ENCODE data around the gene MCEMP1. TPM values are rescaled to one million over a fixed set of nuclear protein-coding genes. Genes with fewer than 3 reads are reported as not detected.

The MCEMP1 gene
- total and polyA plus RNA-seq, 2 experiments from 2014 or later: not detected

- Mint-ChIP-seq H3K4me1 (peaks cover 8% of the 10 kb centered on the region; the same call in 2 of the 3 replicates), H3K9me3 (peaks cover 9% of the 10 kb centered on the region), H3K4me3 (peak overlapping the region; percentile 89), H3K27me3 (ENCODE audit: insufficient read depth, low read depth, poor library complexity) (peaks cover 37% of the 10 kb centered on the region), H3K36me3 (ENCODE audit: low read depth) (no peaks in the 10 kb centered on the region), H3K27ac (no peak overlapping the region)
- H3K27me3 ChIP-seq (ENCODE audit: insufficient read depth): peaks cover 48% of the 10 kb centered on the region
- no peaks in the 10 kb centered on the region for H4K20me1 ChIP-seq (replicated peaks; ENCODE audit: insufficient read depth)
- no peaks in the 10 kb centered on the region for H3K36me3 ChIP-seq (ENCODE audit: insufficient read depth)
- H3K4me1 ChIP-seq (ENCODE audit: insufficient read depth): no peaks in the 10 kb centered on the region; the same call in 1 of the 2 replicates
- H2AFZ ChIP-seq: peak overlapping the region; percentile 100
- no peaks in the 10 kb centered on the region for H3K79me2 ChIP-seq (replicated peaks; ENCODE audit: insufficient read depth)
- H3F3A ChIP-seq (replicated peaks; ENCODE audit: low read depth): no peaks in the 10 kb centered on the region
- DNase-seq (ENCODE audit: low spot score) (peak; percentile 45), ATAC-seq (peak; percentile 17; the same call in 2 of the 3 replicates)
- TF ChIP-seq, protein P1, sequence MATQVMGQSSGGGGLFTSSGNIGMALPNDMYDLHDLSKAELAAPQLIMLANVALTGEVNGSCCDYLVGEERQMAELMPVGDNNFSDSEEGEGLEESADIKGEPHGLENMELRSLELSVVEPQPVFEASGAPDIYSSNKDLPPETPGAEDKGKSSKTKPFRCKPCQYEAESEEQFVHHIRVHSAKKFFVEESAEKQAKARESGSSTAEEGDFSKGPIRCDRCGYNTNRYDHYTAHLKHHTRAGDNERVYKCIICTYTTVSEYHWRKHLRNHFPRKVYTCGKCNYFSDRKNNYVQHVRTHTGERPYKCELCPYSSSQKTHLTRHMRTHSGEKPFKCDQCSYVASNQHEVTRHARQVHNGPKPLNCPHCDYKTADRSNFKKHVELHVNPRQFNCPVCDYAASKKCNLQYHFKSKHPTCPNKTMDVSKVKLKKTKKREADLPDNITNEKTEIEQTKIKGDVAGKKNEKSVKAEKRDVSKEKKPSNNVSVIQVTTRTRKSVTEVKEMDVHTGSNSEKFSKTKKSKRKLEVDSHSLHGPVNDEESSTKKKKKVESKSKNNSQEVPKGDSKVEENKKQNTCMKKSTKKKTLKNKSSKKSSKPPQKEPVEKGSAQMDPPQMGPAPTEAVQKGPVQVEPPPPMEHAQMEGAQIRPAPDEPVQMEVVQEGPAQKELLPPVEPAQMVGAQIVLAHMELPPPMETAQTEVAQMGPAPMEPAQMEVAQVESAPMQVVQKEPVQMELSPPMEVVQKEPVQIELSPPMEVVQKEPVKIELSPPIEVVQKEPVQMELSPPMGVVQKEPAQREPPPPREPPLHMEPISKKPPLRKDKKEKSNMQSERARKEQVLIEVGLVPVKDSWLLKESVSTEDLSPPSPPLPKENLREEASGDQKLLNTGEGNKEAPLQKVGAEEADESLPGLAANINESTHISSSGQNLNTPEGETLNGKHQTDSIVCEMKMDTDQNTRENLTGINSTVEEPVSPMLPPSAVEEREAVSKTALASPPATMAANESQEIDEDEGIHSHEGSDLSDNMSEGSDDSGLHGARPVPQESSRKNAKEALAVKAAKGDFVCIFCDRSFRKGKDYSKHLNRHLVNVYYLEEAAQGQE (IDR thresholded peaks at IDR 0.05; ENCODE audit: unreplicated experiment): no peak
- peak; percentile 79 for TF ChIP-seq CREB1 (CRISPR knock-in tag; IDR thresholded peaks at IDR 0.05; ENCODE audit: low read depth)
- peak overlapping the region; percentile 79 for H3K4me3 ChIP-seq
- no peak overlapping the region for H3K27ac ChIP-seq (ENCODE audit: low read depth)
- no peaks in the 10 kb centered on the region for H3K9me2 ChIP-seq (ENCODE audit: insufficient read depth)
- H3K4me2 ChIP-seq: peak overlapping the region; percentile 92
These were observed 6.1 kb upstream of the MCEMP1 start for GRCh38 chr19:7670790-7671189.

- H2AFZ ChIP-seq: no peak overlapping the region
- Mint-ChIP-seq H3K4me1 (peaks cover 8% of the 10 kb centered on the region; the same call in 2 of the 3 replicates), H3K27me3 (ENCODE audit: insufficient read depth, low read depth, poor library complexity) (peaks cover 38% of the 10 kb centered on the region), H3K36me3 (ENCODE audit: low read depth) (no peaks in the 10 kb centered on the region), H3K27ac (no peak overlapping the region), H3K9me3 (peaks cover 6% of the 10 kb centered on the region), H3K4me3 (no peak overlapping the region)
- ATAC-seq (no peak), DNase-seq (ENCODE audit: low spot score) (no peak)
- H3K9me2 ChIP-seq (ENCODE audit: insufficient read depth): no peaks in the 10 kb centered on the region
- H3K36me3 ChIP-seq (ENCODE audit: insufficient read depth): no peaks in the 10 kb centered on the region
- no peaks in the 10 kb centered on the region; the same call in 1 of the 2 replicates for H3K4me1 ChIP-seq (ENCODE audit: insufficient read depth)
- no peaks in the 10 kb centered on the region for H3F3A ChIP-seq (replicated peaks; ENCODE audit: low read depth)
- peaks cover 51% of the 10 kb centered on the region for H3K27me3 ChIP-seq (ENCODE audit: insufficient read depth)
- H4K20me1 ChIP-seq (replicated peaks; ENCODE audit: insufficient read depth): no peaks in the 10 kb centered on the region
- no peak overlapping the region for H3K4me2 ChIP-seq
- H3K4me3 ChIP-seq: no peak overlapping the region
- no peak overlapping the region for H3K27ac ChIP-seq (ENCODE audit: low read depth)
- no peaks in the 10 kb centered on the region for H3K79me2 ChIP-seq (replicated peaks; ENCODE audit: insufficient read depth)
- TF ChIP-seq, protein P1 (IDR thresholded peaks at IDR 0.05; ENCODE audit: unreplicated experiment): no peak
- no peak for TF ChIP-seq ZNF462 (CRISPR knock-in tag; IDR thresholded peaks at IDR 0.05)
- no peak for TF ChIP-seq EZH2 (IDR thresholded peaks at IDR 0.05; ENCODE audit: low read depth, unreplicated experiment)
- TF ChIP-seq JUNB (IDR thresholded peaks at IDR 0.05; ENCODE audit: unreplicated experiment): no peak
- TF ChIP-seq, protein P2, sequence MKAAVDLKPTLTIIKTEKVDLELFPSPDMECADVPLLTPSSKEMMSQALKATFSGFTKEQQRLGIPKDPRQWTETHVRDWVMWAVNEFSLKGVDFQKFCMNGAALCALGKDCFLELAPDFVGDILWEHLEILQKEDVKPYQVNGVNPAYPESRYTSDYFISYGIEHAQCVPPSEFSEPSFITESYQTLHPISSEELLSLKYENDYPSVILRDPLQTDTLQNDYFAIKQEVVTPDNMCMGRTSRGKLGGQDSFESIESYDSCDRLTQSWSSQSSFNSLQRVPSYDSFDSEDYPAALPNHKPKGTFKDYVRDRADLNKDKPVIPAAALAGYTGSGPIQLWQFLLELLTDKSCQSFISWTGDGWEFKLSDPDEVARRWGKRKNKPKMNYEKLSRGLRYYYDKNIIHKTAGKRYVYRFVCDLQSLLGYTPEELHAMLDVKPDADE (IDR thresholded peaks at IDR 0.05): no peak
These were observed 4.4 kb upstream of the MCEMP1 start for GRCh38 chr19:7672522-7672921.

All from GM23338 (cell line).